Measurements from ENCODE around the gene ABI3BP.

ABI3BP gene

GRCh38 chr3:100879195-100879810 lies 113.9 kb downstream of the ABI3BP start:
- DNase-seq = no peak

DNA sequence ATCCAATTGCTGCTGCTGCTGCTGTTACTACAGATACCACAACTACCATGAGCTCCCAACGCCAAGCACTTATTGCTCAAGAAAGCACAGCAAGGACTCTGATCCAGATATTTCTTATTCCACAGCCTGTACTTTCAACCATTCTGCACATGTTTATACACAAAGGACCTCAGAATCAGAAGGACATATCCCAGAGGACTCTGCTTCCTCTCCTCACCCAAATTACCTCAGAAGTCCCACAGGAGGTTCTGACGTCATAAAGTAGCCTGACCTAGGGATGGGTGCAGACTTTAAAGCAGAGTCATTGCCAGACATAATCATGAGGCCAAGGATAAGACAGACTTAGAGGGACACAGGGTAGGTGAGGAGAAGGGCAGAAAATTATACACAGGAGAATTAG lies 115.9 kb downstream of the ABI3BP start:
- no peak for DNase-seq

- no peak for DNase-seq
Observed at GRCh38 chr3:100875239-100875638, 118.0 kb downstream of the ABI3BP start.

GRCh38 chr3:100873611-100874010 lies 119.6 kb downstream of the ABI3BP start:
- no peak for DNase-seq

- no peak for DNase-seq
Observed at GRCh38 chr3:100871306-100871705, 121.9 kb downstream of the ABI3BP start.

GRCh38 chr3:100869787-100870186 lies 123.4 kb downstream of the ABI3BP start:
- DNase-seq = no peak

DNA sequence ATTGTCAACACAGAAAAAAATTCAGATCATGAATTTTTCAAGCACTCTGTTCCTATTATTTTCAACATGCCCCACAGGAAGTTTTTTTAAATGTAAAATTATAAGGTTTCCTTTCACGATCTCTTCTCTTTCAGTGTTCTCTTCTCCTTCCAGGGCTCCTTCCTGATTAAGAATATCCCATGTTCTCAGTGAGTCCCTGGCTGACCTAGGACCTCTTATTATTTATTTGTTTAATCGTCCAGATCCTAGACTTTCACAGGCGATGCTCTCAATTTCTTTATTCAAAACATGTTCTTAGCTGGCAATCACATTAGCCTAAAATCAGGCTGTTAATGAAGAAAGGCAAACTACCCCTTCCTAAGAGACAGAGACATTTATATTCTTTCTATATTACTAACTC lies 124.3 kb downstream of the ABI3BP start:
- DNase-seq = no peak

GRCh38 chr3:100868096-100868495 lies 125.1 kb downstream of the ABI3BP start:
- no peak for DNase-seq

GRCh38 chr3:100865442-100865841 lies 127.8 kb downstream of the ABI3BP start:
- DNase-seq = no peak

GRCh38 chr3:100864471-100865250 lies 128.6 kb downstream of the ABI3BP start:
- DNase-seq = no peak

DNA sequence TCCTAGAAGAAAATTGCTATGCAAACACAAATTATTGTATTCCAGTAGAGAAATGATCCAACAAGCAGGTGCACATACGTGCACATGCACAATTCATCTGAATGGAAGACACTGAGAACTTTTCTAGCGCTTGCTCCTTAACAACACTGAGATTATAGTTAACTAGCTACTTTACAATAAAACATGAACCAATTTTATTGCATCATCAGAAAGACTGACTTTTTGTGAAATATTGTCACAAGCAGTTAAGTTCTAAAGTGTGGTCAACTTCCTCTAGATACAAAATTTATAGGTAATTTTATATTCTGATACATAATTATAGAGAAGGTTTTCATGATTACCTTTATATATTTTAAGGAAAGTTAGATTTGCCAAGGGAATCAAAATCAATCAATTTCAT lies 135.4 kb downstream of the ABI3BP start:
- DNase-seq = no peak

- DNase-seq = no peak
Observed at GRCh38 chr3:100856821-100857220, 136.4 kb downstream of the ABI3BP start.

DNA sequence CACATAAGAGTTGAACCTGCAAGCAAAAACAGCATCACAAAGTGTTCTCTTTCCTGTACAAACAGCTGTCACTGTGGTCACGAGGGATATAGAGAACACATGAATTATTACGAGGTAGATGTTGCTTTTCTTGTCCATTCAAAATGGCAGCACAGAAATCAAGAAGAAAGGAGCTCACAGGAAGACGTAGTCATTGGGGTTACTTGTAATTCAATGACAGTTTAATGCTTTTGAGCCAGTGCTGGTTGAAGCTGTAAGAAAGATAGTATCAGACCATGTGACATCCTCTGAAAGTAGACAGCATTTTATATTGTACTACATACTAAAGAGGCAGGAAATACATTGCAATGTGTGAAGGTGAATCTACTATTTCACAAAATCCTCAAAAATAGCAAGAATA lies 140.4 kb downstream of the ABI3BP start:
- no peak for DNase-seq

- DNase-seq = no peak
Observed at GRCh38 chr3:100850701-100851100, 142.5 kb downstream of the ABI3BP start.

GRCh38 chr3:100850156-100850555 lies 143.1 kb downstream of the ABI3BP start:
- no peak for DNase-seq

- no peak for DNase-seq
Observed at GRCh38 chr3:100844063-100844936, 148.9 kb downstream of the ABI3BP start.

GRCh38 chr3:100838157-100838556 lies 155.1 kb downstream of the ABI3BP start:
- no peak for DNase-seq

DNA sequence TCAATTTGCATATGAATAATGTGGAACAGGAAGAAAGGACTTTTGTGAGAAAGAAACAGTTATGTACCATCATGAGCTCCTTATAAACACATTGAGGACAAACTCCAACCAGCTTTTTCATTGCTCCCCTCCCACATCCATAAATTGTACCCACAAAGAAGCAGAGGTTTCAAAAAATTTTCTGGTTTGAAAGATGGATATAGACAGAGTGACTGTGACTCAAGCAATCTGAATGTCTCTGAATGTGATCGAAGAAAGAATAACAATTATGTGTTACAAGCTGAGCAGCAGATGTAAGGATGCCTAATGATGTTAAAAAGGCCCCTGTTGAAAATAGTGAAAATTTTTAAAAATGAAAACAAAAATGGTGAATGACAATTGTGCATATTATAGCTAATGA lies 156.6 kb downstream of the ABI3BP start:
- DNase-seq = no peak

DNA sequence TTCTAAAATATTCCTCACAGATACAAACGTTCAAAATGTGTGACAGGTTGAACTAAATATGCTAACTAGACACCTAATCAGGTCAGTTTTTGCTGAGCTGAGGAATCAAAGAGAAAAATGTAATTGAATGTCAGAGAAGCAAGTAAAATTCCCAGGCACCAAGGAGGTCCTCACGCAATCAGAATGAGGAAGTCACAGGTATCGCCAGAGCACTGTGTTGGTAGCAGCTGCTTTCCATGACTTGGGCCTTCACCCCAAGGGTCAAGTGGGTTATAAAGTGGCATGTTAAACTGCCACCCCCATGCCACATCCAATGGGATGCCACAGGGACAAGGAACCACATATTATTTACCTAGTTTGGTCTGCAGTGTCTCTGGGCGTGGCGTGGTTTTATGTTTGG lies 158.9 kb downstream of the ABI3BP start:
- DNase-seq = no peak

- no peak for DNase-seq
Observed at GRCh38 chr3:100833483-100833882, 159.7 kb downstream of the ABI3BP start.

DNA sequence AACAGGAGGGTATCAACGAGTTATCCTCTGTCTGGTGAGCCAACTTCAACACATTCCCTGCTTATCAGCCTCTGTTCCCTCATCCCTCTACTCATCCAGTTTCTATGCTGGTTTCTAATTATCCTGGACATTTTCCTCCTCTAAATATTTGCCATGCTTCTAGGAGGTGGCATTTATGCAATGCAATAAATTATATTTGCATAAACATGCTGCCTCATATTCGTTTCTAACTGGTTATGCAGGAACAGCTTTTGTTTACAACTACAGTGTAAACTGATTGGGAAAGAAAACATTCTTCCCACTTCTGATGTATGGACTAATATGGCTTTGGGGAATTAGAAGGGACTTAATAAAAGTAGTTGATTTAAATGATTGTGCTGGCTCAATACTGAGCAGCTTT lies 161.6 kb downstream of the ABI3BP start:
- no peak for DNase-seq

GRCh38 chr3:100830931-100831330 lies 162.3 kb downstream of the ABI3BP start:
- no peak for DNase-seq

GRCh38 chr3:100825574-100825973 lies 167.6 kb downstream of the ABI3BP start:
- DNase-seq = no peak

DNA sequence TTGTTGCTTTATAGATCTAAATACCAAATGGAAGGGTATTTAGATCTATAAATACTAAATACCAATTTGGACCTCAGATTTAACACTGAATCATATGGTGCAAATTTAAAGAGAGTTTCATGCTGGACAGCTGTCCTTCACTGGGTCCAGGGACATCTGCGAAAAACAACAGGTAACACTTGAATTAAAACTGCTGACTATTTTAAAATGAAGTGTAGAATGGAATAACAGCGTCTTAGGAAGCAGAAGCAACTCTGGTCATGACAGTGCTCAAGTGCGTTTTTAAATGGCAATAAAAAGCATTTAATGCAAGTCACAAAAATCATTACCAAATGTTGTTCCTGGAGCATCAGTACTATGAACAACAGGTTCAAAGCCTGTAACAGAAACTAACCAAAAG lies 177.6 kb downstream of the ABI3BP start:
- DNase-seq = no peak

Data from suppressor macrophage treated with lipopolysaccharide for 4 hours (primary cell).